Testis (tissue), 2 donors: ENCODE results near the gene HIF1A.

Experiments
- POLR2A ChIP-seq: fragments of 450-650 bp; IDR thresholded peaks from one replicate; pipeline ENCODE4 v1.6.1; 2017; ENCODE audit warnings: antibody characterized with exemption, mild to moderate bottlenecking, moderate library complexity
- TF ChIP-seq, protein P1 (sequence below), 3 experiments: fragments of 450-650 bp in 2 of 3; fragments of 200-600 bp in 1 of 3; sonication (generic) in 1 of 3; IDR thresholded peaks; one replicate each; pipeline ENCODE4 v1.5.1; 2016 to 2019; ENCODE audit warnings: antibody characterized with exemption in 3 of 3, mild to moderate bottlenecking in 2 of 3, moderate library complexity in 1 of 3

DNA sequence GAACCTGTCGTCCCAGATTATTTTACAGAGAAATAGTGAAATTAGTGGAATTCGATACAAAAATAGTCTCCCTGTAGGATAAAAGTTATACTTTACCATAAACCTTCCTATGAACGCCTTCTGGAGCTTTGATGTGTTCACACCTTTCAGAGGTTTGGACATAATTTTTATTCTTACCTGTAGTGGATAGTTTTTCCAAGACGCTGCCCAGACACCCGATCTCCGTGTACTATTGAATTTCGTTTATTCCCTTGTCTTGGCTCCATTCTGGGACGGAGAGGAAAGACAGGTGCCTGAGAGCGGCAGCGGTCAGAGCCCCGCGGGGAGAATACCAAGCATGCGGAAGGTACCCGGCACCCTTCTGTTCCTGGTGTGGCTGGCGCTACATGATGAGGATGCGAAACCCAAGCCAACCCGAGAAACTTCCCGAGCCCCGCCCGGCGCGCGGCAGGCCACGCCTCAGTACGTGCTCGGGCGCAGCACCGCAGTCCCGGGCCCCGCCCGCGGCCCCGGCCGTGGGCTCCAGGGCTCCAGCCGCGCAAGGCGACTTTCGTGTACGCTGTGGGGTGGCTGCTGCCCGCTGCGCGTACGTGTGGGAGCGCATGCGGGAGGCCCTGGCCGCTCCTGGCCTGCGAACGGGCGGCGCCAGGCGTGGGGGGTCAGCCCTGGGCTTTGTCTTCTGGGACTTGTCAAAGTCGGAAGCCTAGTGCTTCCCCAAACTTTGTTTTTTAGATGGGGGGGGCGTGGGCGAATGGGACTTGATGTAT is 55.6 kb downstream of the HIF1A start:
- TF ChIP-seq, protein P1, sequence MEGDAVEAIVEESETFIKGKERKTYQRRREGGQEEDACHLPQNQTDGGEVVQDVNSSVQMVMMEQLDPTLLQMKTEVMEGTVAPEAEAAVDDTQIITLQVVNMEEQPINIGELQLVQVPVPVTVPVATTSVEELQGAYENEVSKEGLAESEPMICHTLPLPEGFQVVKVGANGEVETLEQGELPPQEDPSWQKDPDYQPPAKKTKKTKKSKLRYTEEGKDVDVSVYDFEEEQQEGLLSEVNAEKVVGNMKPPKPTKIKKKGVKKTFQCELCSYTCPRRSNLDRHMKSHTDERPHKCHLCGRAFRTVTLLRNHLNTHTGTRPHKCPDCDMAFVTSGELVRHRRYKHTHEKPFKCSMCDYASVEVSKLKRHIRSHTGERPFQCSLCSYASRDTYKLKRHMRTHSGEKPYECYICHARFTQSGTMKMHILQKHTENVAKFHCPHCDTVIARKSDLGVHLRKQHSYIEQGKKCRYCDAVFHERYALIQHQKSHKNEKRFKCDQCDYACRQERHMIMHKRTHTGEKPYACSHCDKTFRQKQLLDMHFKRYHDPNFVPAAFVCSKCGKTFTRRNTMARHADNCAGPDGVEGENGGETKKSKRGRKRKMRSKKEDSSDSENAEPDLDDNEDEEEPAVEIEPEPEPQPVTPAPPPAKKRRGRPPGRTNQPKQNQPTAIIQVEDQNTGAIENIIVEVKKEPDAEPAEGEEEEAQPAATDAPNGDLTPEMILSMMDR (IDR thresholded peaks at IDR 0.05) = no peak
- TF ChIP-seq POLR2A = no peak
